NCI-H748 (cell line): ENCODE data around the gene NFIC.

Experiments used
- DNase-seq: peaks from one replicate; lab custom pipeline; 2025; ENCODE audit not compliant: unreplicated experiment; lab: John Stamatoyannopoulos, UW

The NFIC gene

GRCh38 chr19:3464587-3465235 is 98.3 kb downstream of the NFIC start:
- no peak for DNase-seq

- DNase-seq, result no peak
These were observed 99.2 kb downstream of the NFIC start for GRCh38 chr19:3465552-3465951.

GRCh38 chr19:3466635-3467034 is 100.3 kb downstream of the NFIC start:
- no peak for DNase-seq

- no peak for DNase-seq
These were observed 101.2 kb downstream of the NFIC start for GRCh38 chr19:3467437-3468198.

- DNase-seq, result no peak
These were observed 101.8 kb downstream of the NFIC start for GRCh38 chr19:3468211-3468610.

- DNase-seq, result no peak
These were observed 103.5 kb downstream of the NFIC start for GRCh38 chr19:3469638-3470499.

GRCh38 chr19:3470500-3471128 is 104.2 kb downstream of the NFIC start:
- no peak for DNase-seq

- DNase-seq, result no peak
These were observed 105.7 kb downstream of the NFIC start for GRCh38 chr19:3471954-3472655.

GRCh38 chr19:3474010-3474409 is 107.6 kb downstream of the NFIC start:
- no peak for DNase-seq

- no peak for DNase-seq
These were observed 108.2 kb downstream of the NFIC start for GRCh38 chr19:3474614-3475013.

GRCh38 chr19:3475449-3475848 is 109.1 kb downstream of the NFIC start:
- DNase-seq, result no peak

GRCh38 chr19:3476830-3477229 is 110.4 kb downstream of the NFIC start:
- DNase-seq, result no peak

- no peak for DNase-seq
These were observed 111.1 kb downstream of the NFIC start for GRCh38 chr19:3477506-3477905.

GRCh38 chr19:3477951-3478350 is 111.6 kb downstream of the NFIC start:
- DNase-seq, result no peak

- no peak for DNase-seq
These were observed 112.2 kb downstream of the NFIC start for GRCh38 chr19:3478409-3479176.

GRCh38 chr19:3479177-3479833 is 112.9 kb downstream of the NFIC start:
- peak; percentile 27 for DNase-seq

- DNase-seq, result peak; percentile 27
These were observed 113.4 kb downstream of the NFIC start for GRCh38 chr19:3479834-3480215.

- no peak for DNase-seq
These were observed 114.2 kb downstream of the NFIC start, which contains the start of gene SMIM24 for GRCh38 chr19:3480383-3481091. Gene SMIM24 (minus strand): TSS chr19:3480525. CDS start chr19:3480463, 62 bp downstream.
